ENCODE measurements around the gene MTERF4. TPM values are rescaled to one million over a fixed set of nuclear protein-coding genes. Genes with fewer than 3 reads are reported as not detected.

MTERF4 gene
- total and polyA plus RNA-seq, 2 of the 13 experiments (the other 11 are each of a cell fraction or from before 2014, with no cell fraction given) = 50.5 to 59.8 TPM

DNA sequence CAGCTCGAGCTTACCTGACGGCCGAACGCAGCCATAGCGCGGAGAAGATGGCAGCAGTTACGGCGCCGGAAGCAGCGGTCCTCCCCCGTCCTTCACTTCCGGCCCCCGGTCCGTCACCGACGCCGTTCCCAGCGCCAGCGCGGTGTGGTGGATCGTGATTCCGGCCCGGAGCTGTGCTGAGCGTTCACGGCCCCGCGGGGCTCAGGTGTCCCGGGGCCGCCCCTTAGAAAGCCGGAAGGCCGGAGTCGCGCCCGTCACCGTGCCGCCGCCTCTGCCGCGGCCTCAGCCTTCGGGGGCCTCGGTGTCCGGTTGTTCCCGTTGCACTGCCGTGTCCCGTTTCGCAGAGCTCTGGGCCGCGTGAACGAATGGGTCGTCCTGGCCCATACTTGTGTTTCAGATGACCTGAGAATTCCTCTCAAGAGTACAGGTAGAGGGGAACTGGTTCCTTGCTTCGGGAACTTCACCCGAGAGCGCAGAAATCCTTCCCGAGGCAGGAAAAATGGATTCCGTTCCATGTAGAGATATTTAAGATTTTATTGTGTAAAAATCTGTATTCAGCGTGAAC, at the start of gene MTERF4 (continued):
- TF ChIP-seq CCAR2 (optimal IDR thresholded peaks at IDR 0.05; ENCODE audit: low read depth, low read length) (peak; percentile 98), CCDC6 (CRISPR knock-in tag; IDR thresholded peaks at IDR 0.05) (peak; percentile 99), LCORL (IDR thresholded peaks at IDR 0.05) (no peak), LCORL (CRISPR knock-in tag; IDR thresholded peaks at IDR 0.05) (peak; percentile 97), FOXP1 (IDR thresholded peaks at IDR 0.05) (no peak), FOXP1 (CRISPR knock-in tag; IDR thresholded peaks at IDR 0.05) (peak; percentile 74), CAMTA2 (CRISPR knock-in tag; IDR thresholded peaks at IDR 0.05; ENCODE audit: borderline replicate concordance) (peak; percentile 96), PHB2 (IDR thresholded peaks at IDR 0.05; ENCODE audit: partially characterized antibody) (no peak), ATF7-NPFF (CRISPR knock-in tag; IDR thresholded peaks at IDR 0.05; ENCODE audit: low read depth) (peak; percentile 98), RBFOX2 (IDR thresholded peaks at IDR 0.05; ENCODE audit: low read depth, low read length) (peak; percentile 98), NR1H2 (CRISPR knock-in tag; IDR thresholded peaks at IDR 0.05; ENCODE audit: borderline replicate concordance, low read depth) (peak; percentile 48; the same call in 1 of the 2 replicates), HDAC6 (IDR thresholded peaks at IDR 0.05; ENCODE audit: low read depth, low read length) (no peak), TAF1 (CRISPR knock-in tag; IDR thresholded peaks at IDR 0.05) (peak; percentile 98), RBM39 (IDR thresholded peaks at IDR 0.05; ENCODE audit: low read depth, low read length, poor library complexity, severe bottlenecking) (peak; percentile 99), HIVEP1 (CRISPR knock-in tag; IDR thresholded peaks at IDR 0.05) (peak; percentile 99), RARG (CRISPR knock-in tag; IDR thresholded peaks at IDR 0.05; ENCODE audit: low read depth) (no peak; the same call in 1 of the 2 replicates), ZSCAN12 (CRISPR knock-in tag; IDR thresholded peaks at IDR 0.05) (no peak; the same call in 1 of the 2 replicates), SP4 (CRISPR knock-in tag; IDR thresholded peaks at IDR 0.05) (peak; percentile 98), NR2F1 (CRISPR knock-in tag; IDR thresholded peaks at IDR 0.05) (peak in 1 of 2 experiments; percentile 62; a peak in 2 of 4 replicates), ZBTB7A (CRISPR knock-in tag; IDR thresholded peaks at IDR 0.05) (no peak; the same call in none of the 2 replicates), MXD4 (CRISPR knock-in tag; IDR thresholded peaks at IDR 0.05) (peak; percentile 97), POLR2AphosphoS5 (IDR thresholded peaks at IDR 0.05; ENCODE audit: low read depth, low read length) (peak; percentile 89), THAP11 (CRISPR knock-in tag; IDR thresholded peaks at IDR 0.05) (peak; percentile 97)
- TF ChIP-seq, protein P1, sequence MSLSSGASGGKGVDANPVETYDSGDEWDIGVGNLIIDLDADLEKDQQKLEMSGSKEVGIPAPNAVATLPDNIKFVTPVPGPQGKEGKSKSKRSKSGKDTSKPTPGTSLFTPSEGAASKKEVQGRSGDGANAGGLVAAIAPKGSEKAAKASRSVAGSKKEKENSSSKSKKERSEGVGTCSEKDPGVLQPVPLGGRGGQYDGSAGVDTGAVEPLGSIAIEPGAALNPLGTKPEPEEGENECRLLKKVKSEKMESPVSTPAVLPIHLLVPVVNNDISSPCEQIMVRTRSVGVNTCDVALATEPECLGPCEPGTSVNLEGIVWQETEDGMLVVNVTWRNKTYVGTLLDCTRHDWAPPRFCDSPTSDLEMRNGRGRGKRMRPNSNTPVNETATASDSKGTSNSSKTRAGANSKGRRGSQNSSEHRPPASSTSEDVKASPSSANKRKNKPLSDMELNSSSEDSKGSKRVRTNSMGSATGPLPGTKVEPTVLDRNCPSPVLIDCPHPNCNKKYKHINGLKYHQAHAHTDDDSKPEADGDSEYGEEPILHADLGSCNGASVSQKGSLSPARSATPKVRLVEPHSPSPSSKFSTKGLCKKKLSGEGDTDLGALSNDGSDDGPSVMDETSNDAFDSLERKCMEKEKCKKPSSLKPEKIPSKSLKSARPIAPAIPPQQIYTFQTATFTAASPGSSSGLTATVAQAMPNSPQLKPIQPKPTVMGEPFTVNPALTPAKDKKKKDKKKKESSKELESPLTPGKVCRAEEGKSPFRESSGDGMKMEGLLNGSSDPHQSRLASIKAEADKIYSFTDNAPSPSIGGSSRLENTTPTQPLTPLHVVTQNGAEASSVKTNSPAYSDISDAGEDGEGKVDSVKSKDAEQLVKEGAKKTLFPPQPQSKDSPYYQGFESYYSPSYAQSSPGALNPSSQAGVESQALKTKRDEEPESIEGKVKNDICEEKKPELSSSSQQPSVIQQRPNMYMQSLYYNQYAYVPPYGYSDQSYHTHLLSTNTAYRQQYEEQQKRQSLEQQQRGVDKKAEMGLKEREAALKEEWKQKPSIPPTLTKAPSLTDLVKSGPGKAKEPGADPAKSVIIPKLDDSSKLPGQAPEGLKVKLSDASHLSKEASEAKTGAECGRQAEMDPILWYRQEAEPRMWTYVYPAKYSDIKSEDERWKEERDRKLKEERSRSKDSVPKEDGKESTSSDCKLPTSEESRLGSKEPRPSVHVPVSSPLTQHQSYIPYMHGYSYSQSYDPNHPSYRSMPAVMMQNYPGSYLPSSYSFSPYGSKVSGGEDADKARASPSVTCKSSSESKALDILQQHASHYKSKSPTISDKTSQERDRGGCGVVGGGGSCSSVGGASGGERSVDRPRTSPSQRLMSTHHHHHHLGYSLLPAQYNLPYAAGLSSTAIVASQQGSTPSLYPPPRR (CRISPR knock-in tag; IDR thresholded peaks at IDR 0.05; ENCODE audit: borderline replicate concordance) = peak; percentile 88
- TF ChIP-seq, protein P2, sequence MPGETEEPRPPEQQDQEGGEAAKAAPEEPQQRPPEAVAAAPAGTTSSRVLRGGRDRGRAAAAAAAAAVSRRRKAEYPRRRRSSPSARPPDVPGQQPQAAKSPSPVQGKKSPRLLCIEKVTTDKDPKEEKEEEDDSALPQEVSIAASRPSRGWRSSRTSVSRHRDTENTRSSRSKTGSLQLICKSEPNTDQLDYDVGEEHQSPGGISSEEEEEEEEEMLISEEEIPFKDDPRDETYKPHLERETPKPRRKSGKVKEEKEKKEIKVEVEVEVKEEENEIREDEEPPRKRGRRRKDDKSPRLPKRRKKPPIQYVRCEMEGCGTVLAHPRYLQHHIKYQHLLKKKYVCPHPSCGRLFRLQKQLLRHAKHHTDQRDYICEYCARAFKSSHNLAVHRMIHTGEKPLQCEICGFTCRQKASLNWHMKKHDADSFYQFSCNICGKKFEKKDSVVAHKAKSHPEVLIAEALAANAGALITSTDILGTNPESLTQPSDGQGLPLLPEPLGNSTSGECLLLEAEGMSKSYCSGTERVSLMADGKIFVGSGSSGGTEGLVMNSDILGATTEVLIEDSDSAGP (CRISPR knock-in tag; IDR thresholded peaks at IDR 0.05; ENCODE audit: borderline replicate concordance) = peak; percentile 99
